OCI-M1 (cell line): ENCODE results near the gene ISG20L2.

ENCODE experiments used
- DNase-seq: peaks from one replicate; lab custom pipeline; 2025; lab: John Stamatoyannopoulos, UW

The ISG20L2 gene

GRCh38 chr1:156706657-156707416 lies 21.7 kb downstream of the ISG20L2 start:
- DNase-seq = no peak

DNA sequence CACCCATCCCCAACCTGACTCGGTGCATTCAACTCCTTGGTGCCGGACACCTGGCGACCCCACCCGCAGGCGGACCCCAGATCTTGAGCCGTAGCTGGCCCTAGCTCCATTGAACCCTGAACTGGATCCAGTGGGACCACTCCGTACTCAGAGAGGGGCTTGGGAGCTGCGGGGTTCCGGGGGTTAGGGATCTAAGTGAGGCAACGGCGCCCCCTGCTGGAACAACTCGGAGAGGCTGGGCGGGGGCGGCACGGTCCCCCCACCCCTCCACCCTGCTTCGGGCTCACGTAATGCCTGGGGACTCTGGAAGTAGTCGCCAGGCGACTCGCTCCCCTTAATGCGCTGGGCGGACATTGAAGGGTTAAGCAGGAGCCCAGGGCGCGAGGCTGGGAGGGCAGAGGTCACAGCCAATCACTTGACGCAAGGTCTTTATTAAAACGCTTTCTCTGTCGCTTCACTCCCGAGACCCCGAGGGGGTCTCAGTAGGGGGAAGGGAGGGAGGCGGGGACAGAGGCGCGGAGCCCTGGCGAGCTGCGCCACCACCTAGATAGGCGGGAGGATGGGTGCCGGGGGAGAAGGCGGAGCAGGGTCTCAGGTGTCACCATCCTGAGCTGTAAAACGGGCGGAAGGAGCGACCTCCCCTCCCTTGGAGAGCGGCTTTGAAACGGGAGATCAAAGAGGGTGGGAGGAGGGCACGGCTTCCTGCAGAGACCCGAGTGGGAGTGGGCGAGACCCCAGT lies 22.5 kb downstream of the ISG20L2 start:
- peak; percentile 79 for DNase-seq

DNA sequence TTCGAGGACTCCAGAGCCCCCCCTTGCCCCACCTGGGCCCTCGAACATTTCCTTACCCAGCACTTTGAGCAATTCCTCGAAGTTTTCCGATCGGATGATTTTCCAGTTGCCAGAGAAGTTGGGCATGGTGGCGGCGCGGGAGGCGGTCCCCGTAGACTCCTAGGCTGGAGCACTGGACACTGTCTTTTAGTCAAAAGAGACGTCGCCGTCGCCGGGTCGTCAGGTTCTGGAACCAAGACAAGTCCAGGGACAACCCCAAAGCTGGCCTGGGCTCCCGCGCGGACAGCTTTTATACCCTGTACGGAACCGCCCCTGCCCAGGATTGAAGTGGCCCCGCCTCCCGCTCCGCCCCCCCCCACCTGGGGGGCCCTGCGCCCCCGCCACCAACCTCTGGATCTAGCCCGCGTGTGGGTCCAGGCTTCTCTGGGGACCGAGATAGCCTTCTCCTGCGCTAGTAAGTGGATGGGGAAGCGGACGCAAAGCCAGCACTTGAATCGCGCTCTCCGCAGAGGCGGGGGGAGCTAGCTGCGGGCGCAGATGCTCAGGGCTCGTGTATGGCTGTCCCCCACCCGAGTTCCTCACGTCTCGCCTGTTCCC lies 23.1 kb downstream of the ISG20L2 start, which contains the start of gene CRABP2:
TSS of gene CRABP2 (minus strand) at position 263 of the 597 bp plus-strand sequence. CDS start at position 126, 137 bp downstream.
- peak; percentile 61 for DNase-seq

GRCh38 chr1:156704930-156705320 lies 23.6 kb downstream of the ISG20L2 start:
- no peak for DNase-seq

GRCh38 chr1:156704166-156704711 lies 24.3 kb downstream of the ISG20L2 start:
- no peak for DNase-seq

- DNase-seq = no peak
These were observed 24.8 kb downstream of the ISG20L2 start for GRCh38 chr1:156703741-156704140.

GRCh38 chr1:156703336-156703735 lies 25.2 kb downstream of the ISG20L2 start:
- no peak for DNase-seq

- DNase-seq = no peak
These were observed 27.6 kb downstream of the ISG20L2 start for GRCh38 chr1:156700736-156701531.

DNA sequence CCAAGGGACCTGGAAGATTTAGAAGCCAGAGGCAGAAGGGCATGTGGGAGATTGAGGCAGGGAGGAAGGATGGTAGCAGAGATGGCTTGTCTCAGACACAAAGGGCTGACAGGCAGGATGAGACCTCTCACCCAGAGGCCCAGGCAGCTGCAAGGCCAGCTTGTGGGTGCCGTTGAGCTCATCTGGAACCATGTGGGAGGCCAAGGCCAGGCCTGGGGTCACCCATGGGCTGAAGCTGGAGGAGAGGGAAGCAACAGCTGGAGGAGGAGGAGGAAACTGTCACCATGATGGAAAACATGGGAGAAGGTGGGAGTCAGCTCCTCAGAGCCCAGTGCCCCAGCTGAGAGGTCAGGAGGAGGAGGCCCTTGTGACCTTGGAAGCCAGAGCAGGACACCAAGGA lies 29.6 kb downstream of the ISG20L2 start:
- DNase-seq = no peak

DNA sequence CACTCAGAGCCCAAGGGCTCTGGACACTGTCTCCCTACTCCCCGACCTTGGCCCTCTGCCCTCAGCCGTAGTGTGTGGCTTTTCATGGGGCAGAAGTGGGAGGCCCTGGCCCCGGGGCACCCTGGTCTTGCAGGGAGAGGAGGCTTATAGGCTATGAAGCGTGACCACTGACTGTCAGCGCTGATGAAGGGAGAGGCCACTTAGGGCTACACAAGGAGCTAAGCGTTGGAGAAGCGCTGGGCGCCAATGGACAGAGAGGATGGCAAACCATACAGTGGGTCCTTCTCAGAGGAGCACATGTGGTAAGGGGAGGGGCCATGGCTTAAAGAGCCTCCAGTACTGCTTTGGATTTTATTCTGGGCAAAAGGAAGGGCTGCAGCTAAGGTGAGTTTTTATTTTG lies 31.1 kb downstream of the ISG20L2 start:
- no peak for DNase-seq

- DNase-seq = no peak
These were observed 31.8 kb downstream of the ISG20L2 start for GRCh38 chr1:156696755-156697154.

DNA sequence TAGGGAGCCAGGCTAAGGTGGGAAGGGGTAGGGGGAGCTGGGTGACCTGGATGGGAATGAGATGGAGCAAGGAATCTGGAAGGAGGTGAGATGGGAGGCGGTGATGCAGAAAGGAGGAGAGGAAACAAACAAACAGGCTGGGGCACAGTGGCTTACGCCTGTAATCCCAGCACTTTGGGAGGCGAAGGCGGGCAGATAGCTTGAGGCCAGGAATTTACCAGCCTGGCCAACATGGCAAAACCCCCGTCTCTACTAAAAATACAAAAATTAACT lies 33.9 kb downstream of the ISG20L2 start:
- no peak for DNase-seq

DNA sequence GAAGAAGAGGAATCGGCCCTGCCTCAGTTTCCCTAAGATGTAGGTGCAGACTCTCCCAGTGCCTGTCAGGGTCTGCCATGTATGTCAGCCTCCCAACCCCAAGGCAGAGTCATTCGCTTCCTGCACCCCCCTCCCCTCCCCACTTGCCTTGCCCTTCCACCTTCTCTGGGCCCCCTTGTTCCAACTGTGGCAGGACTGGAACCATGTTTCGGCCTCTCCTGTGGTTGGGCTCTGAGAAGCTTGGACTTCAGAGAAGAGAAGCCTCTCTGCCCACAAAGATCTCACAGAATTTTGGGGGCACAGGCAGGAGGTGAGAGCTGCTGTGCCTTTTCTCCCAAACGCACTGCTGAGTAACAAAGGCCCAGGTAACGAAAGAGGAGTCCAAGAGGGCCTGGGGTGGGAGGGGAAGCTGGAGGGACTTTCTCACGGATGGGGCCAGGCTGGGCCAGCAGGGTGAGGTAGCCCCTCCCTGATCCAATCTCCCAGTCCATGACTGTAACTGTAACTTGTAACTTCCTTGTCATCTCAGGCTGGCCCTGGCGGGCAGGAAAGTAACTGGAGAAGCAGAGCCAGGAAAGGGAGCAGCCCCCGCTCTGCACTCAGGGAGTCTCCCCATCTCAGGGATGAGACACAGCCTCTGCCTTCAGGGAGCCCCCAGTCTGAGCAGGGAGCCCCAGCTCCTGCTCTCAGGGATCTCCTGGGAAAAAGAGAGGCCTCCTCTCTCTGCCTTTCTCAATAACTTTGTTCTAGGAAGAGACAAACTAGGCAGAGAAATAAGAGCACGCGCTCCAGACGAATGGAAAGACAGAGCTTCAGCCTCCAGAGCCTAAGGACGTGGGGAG lies 34.5 kb downstream of the ISG20L2 start:
- DNase-seq = peak; percentile 33

DNA sequence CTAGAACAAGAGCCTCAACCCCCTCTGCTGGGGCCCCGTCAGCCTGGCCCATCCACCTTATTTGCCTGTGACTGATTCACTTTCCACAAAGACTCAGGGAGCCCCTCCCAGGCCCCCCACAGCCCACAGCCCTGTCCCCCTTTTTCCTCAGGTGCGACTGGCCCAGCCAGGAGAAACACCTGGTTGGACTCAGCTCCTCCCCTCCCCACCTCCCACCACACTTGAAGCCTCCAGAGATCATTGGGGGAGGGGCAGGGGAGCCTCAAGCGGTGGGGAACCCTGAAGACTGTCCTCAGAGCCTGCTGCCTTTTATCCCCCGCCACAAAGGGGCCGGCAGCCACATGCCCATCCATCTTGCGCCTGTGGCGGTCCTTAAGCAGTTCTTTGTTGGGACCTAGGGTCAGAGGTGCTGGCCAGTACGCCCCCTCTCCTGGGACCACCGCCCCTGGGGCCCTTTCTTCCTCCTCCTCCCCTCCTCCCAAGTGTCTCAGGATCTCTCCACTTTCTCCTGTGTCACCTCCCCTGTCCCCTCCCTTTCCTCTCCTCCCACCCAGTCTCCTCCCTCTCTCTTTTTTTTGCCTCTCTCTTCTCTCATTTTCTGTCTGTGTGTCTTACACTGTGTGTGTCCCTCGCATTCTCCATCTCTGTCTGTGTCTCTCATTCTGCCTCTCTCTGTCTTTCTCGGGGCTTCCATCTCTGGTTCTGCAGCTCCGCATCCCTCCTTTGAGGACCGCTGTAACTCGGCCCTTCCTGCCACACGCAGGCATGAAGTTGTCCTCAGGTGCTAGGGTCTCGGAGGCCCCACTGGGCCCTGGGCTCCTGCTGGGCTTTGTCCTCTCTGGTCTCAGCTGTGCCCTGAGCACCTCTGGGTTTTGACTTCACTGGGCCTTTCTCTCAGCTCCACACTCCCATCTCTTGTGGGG lies 35.4 kb downstream of the ISG20L2 start:
- DNase-seq = peak; percentile 39

- peak; percentile 24 for DNase-seq
These were observed 36.1 kb downstream of the ISG20L2 start for GRCh38 chr1:156692441-156692924.

GRCh38 chr1:156691665-156692440 lies 36.7 kb downstream of the ISG20L2 start:
- no peak for DNase-seq

DNA sequence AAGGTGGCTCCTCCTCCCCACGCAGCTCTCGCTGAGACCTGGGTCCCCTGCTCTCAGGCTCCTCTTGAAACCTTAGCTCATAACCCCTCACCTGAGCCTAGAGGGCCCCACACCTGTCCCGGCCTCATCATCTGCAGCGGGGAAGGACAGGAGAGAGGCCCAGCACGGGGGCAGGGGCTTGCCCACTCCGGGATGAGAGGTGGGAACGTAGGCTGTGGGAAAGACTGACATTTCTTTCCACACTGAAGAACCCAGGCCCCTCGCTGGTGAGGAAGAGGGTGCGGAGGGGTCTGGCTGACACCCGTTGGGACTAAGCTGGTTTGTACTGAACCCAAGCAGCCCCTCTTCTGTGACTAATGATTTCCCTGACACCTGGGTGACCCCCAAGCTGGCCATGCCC lies 37.4 kb downstream of the ISG20L2 start:
- DNase-seq = no peak

DNA sequence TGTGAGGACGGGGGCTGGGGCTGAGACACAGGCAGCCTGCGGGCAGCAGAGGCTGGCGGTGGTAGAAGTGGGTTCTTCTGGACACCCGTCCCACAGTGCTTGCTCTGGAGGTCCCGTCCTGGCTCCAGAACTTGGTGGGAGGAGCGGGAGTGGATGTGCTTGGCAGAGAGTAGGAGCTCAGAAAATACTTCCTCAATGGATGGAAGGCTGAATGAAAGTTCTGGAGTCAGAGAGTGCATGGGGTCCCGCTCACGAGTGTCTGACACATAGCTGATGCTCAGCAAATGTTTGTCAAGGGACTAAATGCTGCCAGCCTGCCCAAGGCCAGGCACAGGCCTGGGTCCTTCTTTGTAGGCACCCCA lies 37.9 kb downstream of the ISG20L2 start:
- no peak for DNase-seq
